ENCODE results near the gene OGT. TPM values are rescaled to one million over a fixed set of nuclear protein-coding genes. Genes with fewer than 3 reads are reported as not detected.
"Not testable (repeated sequence)": the region's sequence is repeated elsewhere in the genome, so short reads cannot be mapped to it uniquely, and the experiment has no call there.

OGT gene
- total RNA-seq, 1 donor from 2014 or later = 117 TPM

DNA sequence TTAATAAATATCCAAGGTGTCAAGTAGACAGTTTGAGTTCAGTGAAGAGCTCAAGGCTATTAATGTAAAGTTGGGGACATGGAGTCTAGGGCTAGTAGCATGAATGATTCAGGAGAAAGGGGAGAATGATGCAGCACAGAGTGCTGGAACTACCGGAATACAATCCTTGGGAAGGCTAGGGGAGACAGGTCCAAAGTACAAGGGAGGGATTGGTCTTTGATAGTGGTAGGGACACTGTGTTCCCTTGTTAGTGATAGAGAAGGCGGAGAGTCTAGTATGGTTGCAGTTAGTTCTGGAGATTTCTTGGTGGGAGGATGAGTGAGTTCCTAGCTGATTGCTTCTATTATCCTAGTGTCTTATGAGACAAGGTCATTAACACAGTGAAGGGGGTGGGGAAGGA lies 54.0 kb downstream of the OGT start:
- no peak for DNase-seq (ENCODE audit: low read depth)

DNA sequence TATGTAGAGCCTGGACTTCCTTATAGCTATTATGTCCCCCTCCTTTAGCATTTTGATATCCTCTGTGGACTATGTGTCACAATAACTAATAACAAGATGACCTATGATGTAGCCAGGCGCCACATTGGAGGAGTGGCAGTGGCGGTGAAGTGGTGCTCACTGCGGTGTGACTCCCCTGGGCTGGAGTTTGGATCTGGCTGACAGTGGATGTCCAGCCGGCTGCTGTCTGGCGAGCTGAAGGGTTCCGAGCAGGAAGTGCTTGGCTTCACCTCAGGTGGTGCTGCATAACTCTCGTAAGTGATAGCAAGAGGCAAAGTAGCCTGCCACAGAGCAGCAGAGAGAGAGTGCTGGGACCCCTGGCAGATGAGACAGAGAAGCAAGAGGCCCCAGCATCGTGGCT lies 60.3 kb downstream of the OGT start:
- DNase-seq (ENCODE audit: low read depth) = not testable (repeated sequence)

DNA sequence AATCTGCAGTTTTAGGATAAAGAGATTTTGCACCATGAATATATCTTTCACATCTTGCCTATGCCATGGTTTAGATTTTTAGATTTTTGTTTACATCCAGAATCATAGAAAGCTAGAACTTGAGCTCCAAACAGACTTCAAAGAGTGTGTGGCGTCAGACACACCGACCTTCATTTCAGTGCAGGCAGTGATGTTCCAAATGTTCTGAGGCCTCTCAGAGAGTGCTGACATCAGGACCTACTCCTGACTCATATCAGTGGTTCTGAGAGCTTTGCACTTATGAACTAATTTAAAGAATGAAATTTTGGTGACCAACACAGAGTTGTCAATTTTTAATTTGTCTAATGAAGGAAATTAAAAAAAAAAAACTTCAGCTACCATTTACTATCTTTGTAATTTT lies 67.1 kb downstream of the OGT start:
- no peak for DNase-seq (ENCODE audit: low read depth)

DNA sequence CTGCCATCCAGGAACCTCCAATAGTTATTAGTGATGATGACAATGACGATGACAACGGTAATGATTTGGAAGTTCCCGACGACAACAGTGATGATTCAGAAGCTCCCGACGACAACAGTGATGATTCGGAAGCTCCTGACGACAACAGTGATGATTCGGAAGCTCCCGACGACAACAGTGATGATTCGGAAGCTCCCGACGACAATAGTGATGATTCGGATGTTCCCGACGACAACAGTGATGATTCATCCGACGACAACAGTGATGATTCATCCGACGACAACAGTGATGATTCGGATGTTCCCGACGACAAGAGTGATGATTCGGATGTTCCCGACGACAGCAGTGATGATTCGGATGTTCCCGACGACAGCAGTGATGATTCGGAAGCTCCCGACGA lies 70.7 kb downstream of the OGT start:
- DNase-seq (ENCODE audit: low read depth) = no peak

DNA sequence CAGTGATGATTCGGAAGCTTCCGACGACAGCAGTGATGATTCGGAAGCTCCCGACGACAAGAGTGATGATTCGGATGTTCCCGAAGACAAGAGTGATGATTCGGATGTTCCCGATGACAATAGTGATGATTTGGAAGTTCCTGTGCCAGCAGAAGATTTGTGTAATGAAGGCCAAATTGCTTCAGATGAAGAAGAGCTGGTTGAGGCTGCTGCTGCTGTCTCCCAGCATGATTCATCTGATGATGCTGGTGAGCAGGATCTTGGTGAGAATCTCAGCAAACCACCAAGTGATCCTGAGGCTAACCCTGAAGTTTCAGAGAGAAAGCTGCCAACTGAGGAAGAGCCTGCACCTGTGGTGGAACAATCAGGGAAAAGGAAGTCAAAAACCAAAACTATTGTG lies 71.2 kb downstream of the OGT start:
- DNase-seq (ENCODE audit: low read depth) = no peak

DNA sequence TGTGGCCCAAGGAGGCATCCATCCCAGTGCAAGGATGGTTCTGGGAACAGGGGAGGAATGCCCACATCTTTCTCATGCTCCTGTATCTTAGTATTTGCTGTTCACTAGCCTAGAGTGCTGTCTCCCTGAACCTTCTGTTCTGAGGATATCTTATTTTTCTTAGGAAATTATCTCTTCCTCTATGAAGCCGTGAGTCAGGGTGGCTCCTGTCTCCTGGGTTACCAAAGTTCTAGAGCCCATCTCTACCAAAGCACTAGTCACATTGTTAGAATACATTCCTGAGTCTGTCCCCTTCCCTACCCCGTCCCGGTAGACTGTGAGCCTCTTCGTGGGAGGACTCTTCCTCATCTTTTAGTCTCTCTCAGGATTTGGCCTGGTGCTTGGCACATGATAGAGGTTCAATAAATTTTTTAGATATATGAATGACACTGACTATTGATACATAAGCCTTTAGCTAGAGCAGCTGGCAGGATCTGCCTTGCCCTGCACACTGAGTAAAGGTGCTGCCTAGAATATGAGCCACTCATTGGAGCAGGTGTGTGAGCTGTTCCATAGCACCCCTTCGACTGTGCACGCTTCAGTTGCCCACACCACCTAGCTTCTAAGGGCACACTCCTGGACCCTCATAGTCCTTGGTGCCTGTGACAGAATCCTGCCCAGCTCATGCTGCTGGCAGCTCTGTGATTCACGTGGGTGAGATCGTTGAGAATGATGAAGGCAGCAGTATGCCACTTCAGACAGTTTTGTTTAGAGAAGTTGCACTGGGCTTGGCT lies 72.1 kb downstream of the OGT start:
- DNase-seq (ENCODE audit: low read depth) = no peak

DNA sequence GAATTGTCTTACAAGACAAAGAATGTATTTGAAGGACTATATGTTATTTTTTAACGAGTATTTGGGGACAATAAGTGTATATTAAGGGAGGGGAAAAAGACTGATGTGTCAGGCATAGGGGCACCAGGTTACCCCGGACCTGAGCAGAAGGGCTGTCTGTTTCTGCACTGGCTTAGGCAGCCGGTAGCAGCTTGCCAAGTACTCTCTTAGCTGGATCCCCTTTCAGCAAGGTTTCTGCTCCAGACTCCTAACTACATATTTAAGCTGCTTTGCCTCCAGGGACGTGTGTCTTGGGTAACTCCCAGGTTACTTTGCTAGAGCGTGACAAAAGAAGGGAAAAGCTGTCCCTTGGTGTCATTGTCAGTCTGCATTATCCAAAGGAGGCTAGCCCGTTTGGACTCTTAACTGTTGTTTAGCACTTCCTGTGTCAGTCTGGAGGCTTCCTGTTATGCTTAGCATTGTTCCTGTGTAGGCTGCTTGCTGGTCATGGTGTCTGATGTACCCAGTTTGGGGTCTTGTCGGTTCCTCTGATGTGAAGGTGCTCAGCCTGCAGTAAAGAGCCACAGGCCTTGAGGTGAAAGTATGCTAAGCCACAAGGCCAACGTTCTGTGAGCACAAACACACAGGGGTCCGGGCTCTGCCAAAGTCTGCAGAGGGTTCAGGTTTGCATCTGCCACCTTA lies 73.8 kb downstream of the OGT start:
- DNase-seq (ENCODE audit: low read depth) = no peak

DNA sequence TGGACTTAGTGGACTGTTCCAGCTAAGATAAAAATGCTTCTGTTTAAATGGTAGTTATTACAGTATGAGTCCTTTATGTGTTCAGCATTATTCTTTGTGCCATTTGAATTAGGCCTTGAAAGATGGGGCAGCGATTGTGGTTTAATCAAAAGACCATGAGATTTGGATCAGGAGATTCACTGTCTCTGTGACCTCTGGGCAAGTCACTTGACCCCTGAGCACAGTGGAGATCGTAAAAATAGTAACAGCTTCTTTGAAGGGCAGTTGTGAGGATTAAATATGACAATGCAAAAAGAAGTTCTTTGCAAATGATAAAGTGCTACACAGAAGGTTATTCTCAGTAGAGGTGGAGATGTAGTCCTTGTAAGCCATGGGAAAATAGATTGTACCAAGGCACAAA lies 74.6 kb downstream of the OGT start:
- DNase-seq (ENCODE audit: low read depth) = no peak

DNA sequence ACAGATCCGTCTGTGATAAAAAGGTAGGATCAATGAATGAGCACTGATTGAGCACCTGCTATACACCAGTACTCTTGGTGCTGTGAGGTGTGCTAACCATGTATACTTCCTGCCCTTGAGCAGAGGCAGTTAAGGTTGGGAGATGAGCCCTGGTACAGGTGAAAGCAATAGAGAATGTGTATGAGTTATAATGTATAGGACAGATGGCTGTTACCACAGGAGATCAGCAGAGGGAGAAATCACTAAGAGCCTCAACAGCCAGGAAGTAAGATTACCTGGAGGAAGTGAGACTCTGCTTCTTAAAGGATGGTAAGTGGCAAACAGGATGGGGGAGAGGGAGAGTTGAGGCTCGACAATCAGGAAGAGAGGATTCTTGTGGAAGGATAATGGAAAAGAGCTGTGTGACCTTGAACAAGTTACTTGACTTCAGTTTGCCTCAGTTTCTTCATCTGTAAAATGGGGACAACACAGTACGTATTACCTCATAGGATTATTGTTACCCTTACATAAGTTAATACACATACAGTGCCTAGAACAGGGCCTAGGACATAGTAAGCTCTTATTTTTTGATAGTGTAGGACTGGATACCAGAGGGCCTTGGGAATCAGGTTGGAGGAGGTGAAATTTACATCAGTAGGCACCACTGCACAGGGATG lies 76.3 kb downstream of the OGT start:
- no peak for DNase-seq (ENCODE audit: low read depth)

DNA sequence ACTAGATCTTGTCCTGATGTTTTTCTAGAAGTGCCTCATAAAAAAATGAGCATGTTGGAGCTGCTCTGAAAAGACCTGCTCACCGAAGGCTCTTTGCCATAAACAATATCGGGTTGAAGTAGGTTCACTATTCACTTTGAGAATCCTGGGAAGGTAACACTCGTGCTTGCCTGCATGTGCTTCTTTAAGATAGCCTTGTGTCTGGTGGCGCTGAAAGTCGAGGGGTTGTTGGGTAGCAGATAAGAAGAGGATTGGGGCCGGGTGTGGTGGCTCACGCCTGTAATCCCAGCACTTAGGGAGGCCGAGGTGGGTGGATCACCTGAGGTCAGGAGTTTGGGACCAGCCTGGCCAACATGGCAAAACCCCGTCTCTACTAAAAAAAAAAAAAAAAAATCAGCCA lies 78.8 kb downstream of the OGT start:
- DNase-seq (ENCODE audit: low read depth) = not testable (repeated sequence)

DNA sequence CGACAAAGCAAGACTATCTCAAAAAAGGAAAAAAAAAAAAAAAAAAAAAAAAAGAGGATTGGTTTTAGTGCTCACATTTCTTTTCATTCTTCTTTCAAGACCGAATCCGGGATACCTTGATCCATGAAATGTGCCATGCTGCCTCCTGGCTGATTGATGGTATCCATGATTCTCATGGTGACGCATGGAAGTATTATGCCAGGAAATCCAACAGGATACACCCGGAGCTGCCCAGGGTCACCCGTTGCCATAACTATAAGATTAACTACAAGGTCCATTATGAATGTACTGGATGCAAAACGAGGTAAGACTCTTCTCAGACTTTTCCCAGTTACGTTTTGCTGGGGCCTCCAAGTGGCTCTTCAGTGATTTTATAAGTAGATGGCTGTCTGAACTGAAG lies 79.4 kb downstream of the OGT start:
- DNase-seq (ENCODE audit: low read depth) = no peak

DNA sequence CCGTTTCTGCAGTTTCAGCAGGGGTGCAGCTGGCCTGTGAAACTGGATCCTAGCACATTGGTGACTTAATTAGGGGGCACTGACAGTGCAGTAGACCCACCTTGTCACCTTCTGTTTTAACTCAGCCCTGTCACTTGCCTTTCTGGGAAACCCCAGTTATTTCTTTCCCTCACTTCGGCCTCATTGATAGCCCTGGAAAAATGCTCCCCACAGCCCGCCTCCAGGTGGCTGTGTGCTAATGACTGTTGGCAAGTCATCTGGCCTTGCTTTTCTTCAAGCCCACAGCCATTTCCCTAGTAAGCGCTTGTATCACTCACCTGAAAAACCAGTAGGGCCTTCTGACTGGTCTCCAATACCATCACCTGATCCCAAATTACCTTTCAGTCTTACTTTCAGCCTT lies 82.2 kb downstream of the OGT start:
- DNase-seq (ENCODE audit: low read depth) = no peak

DNA sequence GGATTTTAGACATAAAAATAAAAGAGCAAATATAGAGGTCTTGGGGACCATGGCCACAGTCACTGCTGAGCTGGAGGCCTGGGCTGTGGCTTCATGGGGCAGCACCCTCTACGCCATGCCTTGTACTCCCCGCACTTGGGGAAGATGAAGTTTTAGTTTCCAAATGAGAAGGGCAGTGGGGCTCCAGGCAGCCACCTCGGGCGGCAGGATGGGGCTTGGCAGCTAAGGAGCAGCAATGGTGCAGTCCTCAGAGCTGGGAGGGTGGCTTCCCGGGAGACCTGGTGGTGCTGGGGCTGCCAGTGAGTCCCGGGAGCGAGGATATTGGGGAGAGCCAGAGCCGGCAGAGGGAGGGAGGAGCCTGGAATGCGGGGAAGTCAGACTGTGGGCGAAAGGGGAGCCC lies 83.0 kb downstream of the OGT start:
- no peak for DNase-seq (ENCODE audit: low read depth)

DNA sequence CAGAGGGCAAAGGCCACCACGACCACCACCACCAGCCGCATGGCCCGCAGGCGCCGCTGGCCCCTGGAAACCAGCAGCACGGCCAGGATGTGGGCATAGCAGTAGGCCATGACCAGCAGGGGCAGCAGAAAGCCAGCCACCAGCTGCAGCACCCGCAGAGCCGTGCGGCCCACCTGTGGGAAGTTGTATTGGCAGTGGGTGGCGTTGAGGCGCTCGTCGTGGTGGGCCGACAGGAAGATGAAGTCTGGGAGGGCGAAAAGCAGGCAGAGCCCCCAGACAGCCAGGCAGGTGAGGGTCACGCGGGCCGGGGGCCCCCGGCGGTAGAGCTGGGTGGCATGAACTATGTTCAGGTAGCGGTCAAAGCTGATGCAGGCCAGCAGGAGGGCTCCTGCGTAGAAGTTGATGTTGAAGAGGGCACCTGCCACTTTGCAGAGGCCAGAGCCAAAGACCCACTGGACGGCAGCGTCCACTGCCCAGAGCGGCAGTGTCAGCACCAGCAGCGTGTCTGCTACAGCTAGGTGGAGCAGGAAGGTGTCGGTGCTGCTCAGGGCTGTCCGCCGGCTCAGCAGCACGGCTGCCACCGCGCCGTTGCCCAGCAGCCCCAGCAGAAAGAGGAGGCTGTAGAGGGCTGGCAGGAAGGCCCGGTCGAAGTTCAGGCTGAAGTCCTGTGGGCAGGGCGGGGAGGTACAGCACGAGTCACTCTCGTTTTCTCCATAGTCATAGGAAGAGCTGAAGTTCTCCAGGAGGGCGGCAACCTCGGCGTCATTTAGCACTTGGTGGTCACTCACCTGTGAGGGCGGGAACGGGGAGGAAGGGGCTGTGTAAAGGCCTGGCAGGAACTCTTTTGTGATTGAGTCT lies 84.0 kb downstream of the OGT start:
- DNase-seq (ENCODE audit: low read depth) = no peak

DNA sequence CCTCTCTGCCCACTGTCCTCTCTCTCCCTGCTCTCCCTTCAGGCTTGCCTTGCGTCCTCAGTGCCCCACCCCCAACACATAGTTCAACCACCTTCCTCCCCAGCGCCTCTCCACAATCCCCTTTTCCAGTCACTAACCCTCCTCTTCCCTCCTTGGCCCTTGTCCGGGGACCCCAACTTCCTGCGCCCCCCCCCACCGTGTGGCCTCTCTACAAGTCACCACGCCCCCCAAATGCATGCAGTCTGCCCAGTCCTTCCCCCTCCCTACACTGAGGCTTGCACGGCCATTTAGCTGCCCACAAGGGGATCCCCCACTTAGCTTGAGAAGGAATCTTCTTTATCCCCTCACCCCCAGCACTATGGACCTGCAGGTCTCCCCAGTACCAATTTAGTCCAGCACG lies 84.8 kb downstream of the OGT start:
- DNase-seq (ENCODE audit: low read depth) = no peak

DNA sequence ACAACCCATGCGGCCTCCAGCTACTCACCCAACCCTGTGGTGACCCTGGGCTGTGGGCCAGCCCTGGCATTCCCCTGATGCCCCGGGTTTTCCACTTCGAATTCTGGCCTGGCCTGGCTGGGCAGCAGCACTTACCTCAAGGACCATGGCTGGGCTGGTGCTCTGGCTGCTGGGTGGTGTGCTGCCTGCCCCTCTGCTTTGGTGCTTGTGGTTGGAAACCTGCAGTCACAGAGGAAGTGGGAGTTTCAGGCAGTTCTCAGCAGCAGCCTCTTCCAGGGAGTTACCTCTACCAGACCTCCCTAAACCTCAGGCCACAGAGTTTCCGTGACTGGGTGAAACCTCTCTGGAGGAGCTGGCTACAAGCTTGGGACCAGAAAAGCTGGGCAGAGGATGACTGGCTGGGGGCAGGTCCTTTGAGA lies 85.4 kb downstream of the OGT start, which contains the start of gene CXCR3:
CXCR3 (minus strand) TSS at position 209 of the 419 bp plus-strand sequence; CDS start at position 147, 62 bp downstream.
- DNase-seq (ENCODE audit: low read depth) = peak; percentile 13

DNA sequence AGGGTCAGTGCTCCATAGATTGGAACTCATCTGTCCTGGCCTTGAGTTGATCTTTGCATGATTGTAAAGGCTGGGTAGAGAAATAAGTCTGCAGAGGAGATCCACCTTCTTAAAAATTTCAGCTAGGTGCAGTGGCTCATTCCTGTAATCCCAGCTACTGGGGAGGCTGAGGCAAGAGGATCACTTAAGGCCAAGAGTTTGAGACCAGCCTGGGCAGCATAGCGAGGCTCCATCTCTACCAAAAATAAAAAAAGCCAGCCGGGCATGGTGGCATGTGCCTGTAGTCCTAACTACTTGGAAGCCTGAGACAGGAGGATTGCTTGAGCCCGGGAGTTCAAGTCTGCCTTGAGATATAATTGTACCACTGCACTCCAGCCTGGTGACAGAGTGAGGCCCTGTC lies 85.9 kb downstream of the OGT start:
- DNase-seq (ENCODE audit: low read depth) = no peak

DNA sequence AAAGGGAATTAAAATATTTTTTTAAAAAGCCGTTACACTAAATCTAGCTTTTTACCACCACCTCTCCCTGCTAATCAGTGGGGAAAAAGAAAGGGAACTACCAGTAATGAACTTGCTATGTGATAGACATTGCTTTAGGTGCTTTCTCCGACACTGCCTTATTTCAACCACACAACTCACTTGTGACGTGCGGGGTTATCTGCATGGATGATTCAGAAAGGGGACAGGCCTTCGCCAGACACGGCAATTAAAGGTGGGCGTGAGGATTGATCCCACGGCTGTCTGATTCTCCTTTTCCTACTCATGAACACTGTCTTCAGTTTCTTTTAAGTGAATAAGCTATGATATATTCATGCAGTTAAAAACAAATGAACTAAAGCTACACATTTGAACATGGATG lies 86.3 kb downstream of the OGT start:
- no peak for DNase-seq (ENCODE audit: low read depth)

DNA sequence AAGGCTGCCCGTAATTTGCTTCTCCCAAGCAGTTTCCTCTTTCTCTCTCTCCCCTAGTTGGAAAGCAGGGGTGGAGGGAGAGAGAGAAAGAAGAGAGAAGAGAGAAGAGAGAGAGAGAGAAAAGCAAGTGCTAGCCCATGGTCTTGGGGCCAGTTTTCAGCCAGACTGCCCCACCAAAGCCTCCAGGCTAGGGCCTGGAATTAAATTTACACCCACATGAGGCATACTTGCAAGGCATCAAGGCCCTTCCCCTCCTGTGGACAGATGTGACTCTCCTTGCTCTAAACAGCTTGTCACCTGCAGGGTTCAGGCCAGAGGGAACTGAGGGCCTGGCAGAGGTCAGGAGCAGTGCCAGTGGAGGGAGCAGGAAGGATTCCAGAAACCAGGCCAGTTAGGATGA lies 87.1 kb downstream of the OGT start:
- DNase-seq (ENCODE audit: low read depth) = no peak

DNA sequence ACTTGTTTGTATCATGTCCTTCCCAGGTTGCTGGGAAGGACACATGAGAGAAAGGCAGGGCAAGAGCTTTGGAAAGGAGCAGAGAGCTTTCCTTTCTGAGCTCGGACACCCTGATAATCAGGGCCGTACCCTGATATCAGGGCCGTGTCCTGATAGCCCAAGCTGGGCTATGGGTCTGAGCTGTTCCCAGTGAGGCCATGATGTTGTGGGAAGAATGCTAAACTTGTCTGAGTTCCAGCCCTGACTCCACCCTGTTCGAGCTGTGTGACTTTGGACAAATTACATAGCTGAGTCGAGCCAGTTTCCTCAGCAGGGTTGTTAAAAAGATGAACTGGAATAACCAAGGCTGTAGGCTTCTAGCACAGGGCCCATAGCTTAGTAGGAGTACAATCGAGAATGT lies 88.7 kb downstream of the OGT start:
- no peak for DNase-seq (ENCODE audit: low read depth)

DNA sequence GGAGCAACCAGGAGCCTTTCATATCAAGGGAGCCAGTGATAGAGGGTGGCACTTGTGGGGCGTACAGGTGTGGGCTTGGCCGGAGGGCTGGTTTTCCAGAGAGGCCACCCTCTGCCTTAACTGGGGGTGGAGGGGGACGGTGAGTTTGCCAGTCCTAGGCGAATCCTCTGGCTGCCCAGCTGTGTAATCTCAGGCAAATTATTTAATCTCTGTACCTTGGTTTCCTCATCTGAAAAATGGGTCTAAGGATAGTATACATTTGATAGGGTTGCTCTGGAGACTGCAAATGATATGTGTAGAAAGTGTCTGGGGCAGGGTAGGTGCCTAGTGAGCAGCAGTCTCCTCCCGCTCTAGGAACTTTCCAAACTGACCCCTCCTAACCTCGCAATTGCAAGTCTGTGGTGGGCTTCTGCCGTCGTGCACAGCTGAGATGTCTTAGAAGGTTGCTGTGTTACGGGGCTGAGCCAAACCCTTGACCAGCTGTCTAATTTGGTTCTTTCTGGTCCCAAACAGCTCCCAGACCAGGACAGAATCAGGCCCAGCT lies 89.2 kb downstream of the OGT start:
- no peak for DNase-seq (ENCODE audit: low read depth)
